ENCODE data around the gene TMEM121B. TPM values are rescaled to one million over a fixed set of nuclear protein-coding genes. Genes with fewer than 3 reads are reported as not detected.

Gene TMEM121B
- total and polyA plus RNA-seq, 2 donors (not counting 1 experiment from before 2014, with no cell fraction given) = 0.12 TPM; not detected in 1

DNA sequence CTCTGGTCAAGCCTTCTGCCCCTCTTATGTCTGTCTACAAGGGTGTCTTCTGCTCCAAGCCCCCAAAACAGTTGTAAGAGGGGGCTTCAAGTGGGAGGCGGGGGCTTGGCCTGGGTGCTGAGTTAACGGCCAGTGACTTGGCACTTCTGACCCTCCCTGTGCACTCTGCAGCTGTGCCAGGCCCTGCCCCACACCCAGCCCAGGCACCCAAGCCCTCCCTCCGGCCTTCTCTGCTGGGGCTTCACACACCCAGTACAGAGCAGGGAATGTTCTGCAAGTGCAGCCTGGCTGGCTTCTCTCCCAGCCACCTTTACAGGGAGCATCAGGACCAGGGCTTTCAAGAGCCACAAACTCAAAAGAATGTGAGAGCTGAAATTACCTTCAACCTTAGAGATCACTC is 3.8 kb downstream of the TMEM121B start:
- Histone ChIP-seq H4K20me1 (ENCODE audit: control insufficient read depth, insufficient read depth, low read length, poor library complexity, severe bottlenecking) (no peaks in the 10 kb centered on the region), H3K4me3 (ENCODE audit: control extremely low read depth in 1 of 5, extremely low read depth in 1 of 5, insufficient read depth in 1 of 5, low read depth in 2 of 5, low read length in 4 of 5) (no peak overlapping the region), H3K9me3 (ENCODE audit: control extremely low read depth in 1 of 3, control insufficient read depth in 2 of 3, insufficient read depth in 1 of 3, low read length in 2 of 3) (peaks cover 0 to 10% (median 0%) of the 10 kb centered on the region in 3 donors), H3K79me2 (ENCODE audit: control insufficient read depth, insufficient read depth, low read length) (no peaks in the 10 kb centered on the region), H3K27ac (ENCODE audit: low read length in 2 of 2) (no peak overlapping the region), H3K4me2 (replicated peaks; ENCODE audit: low read depth, low read length, poor library complexity, severe bottlenecking) (peak overlapping the region; percentile 42), H3K9ac (ENCODE audit: low read length) (no peak overlapping the region), H3K27me3 (replicated peaks in 1 of 4; ENCODE audit: control extremely low read depth in 1 of 4, control insufficient read depth in 3 of 4, insufficient read depth in 4 of 4, low read length in 3 of 4) (peaks cover 0 to 29% (median 11%) of the 10 kb centered on the region in 4 experiments), H2AFZ (ENCODE audit: insufficient read depth, low read depth, low read length, poor library complexity, severe bottlenecking) (no peak overlapping the region), H3K36me3 (replicated peaks in 1 of 2; ENCODE audit: control extremely low read depth in 1 of 2, control insufficient read depth in 1 of 2, extremely low read depth in 1 of 2, insufficient read depth in 2 of 2, low read length in 1 of 2) (no peaks in the 10 kb centered on the region), H3K4me1 (ENCODE audit: control insufficient read depth in 2 of 2, insufficient read depth in 2 of 2, low read length in 2 of 2) (peaks cover 34 to 40% of the 10 kb centered on the region in 2 donors)
- intact Hi-C loops (cut with micrococcal nuclease) = no loop called here
- POLR2A ChIA-PET = interaction anchor here (0.6 kb wide), 1 partner anchor 841 kb away, joined by 5 read pairs; no protein-coding TSS in a partner anchor
- CTCF ChIA-PET = no interaction called here
- DNase-seq (no peak), ATAC-seq (ENCODE audit: low read depth) (no peak)
- H3K27me3 Mint-ChIP-seq = peaks cover 21% of the 10 kb centered on the region
- TF ChIP-seq, protein P1, sequence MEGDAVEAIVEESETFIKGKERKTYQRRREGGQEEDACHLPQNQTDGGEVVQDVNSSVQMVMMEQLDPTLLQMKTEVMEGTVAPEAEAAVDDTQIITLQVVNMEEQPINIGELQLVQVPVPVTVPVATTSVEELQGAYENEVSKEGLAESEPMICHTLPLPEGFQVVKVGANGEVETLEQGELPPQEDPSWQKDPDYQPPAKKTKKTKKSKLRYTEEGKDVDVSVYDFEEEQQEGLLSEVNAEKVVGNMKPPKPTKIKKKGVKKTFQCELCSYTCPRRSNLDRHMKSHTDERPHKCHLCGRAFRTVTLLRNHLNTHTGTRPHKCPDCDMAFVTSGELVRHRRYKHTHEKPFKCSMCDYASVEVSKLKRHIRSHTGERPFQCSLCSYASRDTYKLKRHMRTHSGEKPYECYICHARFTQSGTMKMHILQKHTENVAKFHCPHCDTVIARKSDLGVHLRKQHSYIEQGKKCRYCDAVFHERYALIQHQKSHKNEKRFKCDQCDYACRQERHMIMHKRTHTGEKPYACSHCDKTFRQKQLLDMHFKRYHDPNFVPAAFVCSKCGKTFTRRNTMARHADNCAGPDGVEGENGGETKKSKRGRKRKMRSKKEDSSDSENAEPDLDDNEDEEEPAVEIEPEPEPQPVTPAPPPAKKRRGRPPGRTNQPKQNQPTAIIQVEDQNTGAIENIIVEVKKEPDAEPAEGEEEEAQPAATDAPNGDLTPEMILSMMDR (IDR thresholded peaks at IDR 0.05) = no peak
- TF ChIP-seq EZH2 (IDR thresholded peaks at IDR 0.05; ENCODE audit: borderline replicate concordance, insufficient read depth, low read depth, low read length, poor library complexity, severe bottlenecking) = no peak
- peaks cover 41% of the 10 kb centered on the region for H3K4me1 Mint-ChIP-seq
- no peaks in the 10 kb centered on the region for H3K9me3 Mint-ChIP-seq (ENCODE audit: insufficient read depth)
- WGBS (ENCODE audit: insufficient coverage) = 20% methylated on average over 3 of the region's 3 CpGs
- no peak overlapping the region for H3K27ac Mint-ChIP-seq
- peak overlapping the region; percentile 44 for H3K4me3 Mint-ChIP-seq

DNA sequence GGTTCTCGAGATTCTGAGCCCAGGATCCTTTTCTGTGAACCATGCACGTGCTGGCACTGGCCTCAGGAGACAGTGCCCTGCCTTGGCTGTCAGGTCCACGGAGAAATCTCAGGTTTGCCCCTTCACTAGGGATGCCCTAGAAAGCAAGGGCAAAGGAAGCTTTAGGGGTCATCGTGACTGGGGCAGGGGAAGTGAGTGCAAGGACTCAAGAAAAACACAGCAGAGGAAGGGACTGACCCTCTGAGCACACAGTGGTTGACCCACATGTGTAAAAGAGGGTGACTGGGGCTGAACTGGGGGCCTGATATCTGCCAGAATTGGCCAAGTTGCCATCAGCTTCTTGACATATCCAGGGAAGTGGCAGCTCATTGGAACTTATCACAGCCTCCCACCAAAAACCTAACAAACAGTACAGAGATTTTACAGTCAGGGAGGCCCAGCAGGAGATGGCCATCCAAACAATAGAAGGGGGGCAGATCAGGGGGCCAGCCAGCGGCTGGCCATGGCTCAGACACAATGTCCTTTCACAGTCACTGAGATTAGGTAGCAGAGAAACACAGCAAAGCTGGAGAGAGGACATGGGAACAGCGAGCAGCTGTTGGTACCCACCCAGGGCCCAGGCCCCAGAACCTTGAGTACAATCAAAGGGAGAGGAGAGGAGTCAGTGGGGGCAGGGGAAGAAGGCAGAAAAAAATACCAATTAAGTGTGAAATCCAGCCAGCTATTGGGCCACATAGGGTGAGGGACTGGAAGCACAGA is 4.4 kb downstream of the TMEM121B start:
- H3K36me3 ChIP-seq (replicated peaks in 1 of 2; ENCODE audit: control extremely low read depth in 1 of 2, control insufficient read depth in 1 of 2, extremely low read depth in 1 of 2, insufficient read depth in 2 of 2, low read length in 1 of 2) = no peaks in the 10 kb centered on the region
- Mint-ChIP-seq H3K9me3 (ENCODE audit: insufficient read depth) (no peaks in the 10 kb centered on the region), H3K27me3 (peaks cover 17% of the 10 kb centered on the region), H3K4me1 (peaks cover 37% of the 10 kb centered on the region), H3K27ac (no peak overlapping the region), H3K4me3 (no peak overlapping the region)
- peaks cover 0 to 4% (median 0%) of the 10 kb centered on the region in 3 donors for H3K9me3 ChIP-seq (ENCODE audit: control extremely low read depth in 1 of 3, control insufficient read depth in 2 of 3, insufficient read depth in 1 of 3, low read length in 2 of 3)
- no peak for ATAC-seq (ENCODE audit: low read depth)
- H3K79me2 ChIP-seq (ENCODE audit: control insufficient read depth, insufficient read depth, low read length) = no peaks in the 10 kb centered on the region
- CTCF ChIA-PET = interaction anchor here (1.7 kb wide), 1 partner anchor 42 kb away, joined by 4 read pairs; no protein-coding TSS in a partner anchor
- intact Hi-C loops (cut with micrococcal nuclease) = no loop called here
- H3K9ac ChIP-seq (ENCODE audit: low read length) = no peak overlapping the region
- H4K20me1 ChIP-seq (ENCODE audit: control insufficient read depth, insufficient read depth, low read length, poor library complexity, severe bottlenecking) = no peaks in the 10 kb centered on the region
- 31% methylated on average over 6 of the region's 6 CpGs for WGBS (ENCODE audit: insufficient coverage)
- H2AFZ ChIP-seq (ENCODE audit: insufficient read depth, low read depth, low read length, poor library complexity, severe bottlenecking) = no peak overlapping the region
- H3K27me3 ChIP-seq (replicated peaks in 1 of 4; ENCODE audit: control extremely low read depth in 1 of 4, control insufficient read depth in 3 of 4, insufficient read depth in 4 of 4, low read length in 3 of 4) = peaks cover 0 to 22% (median 7%) of the 10 kb centered on the region in 4 experiments
- peaks cover 30 to 38% of the 10 kb centered on the region in 2 donors for H3K4me1 ChIP-seq (ENCODE audit: control insufficient read depth in 2 of 2, insufficient read depth in 2 of 2, low read length in 2 of 2)
- POLR2A ChIA-PET = no interaction called here
- no peak overlapping the region for H3K4me3 ChIP-seq (ENCODE audit: control extremely low read depth in 1 of 5, extremely low read depth in 1 of 5, insufficient read depth in 1 of 5, low read depth in 2 of 5, low read length in 4 of 5)
- TF ChIP-seq, protein P1 (IDR thresholded peaks at IDR 0.05) = no peak
- TF ChIP-seq EZH2 (IDR thresholded peaks at IDR 0.05; ENCODE audit: borderline replicate concordance, insufficient read depth, low read depth, low read length, poor library complexity, severe bottlenecking) = no peak
- H3K4me2 ChIP-seq (replicated peaks; ENCODE audit: low read depth, low read length, poor library complexity, severe bottlenecking) = no peak overlapping the region
- no peak for DNase-seq
- no peak overlapping the region for H3K27ac ChIP-seq (ENCODE audit: low read length in 2 of 2)
